ENCODE results near the gene PAPPA2.

Gene PAPPA2

GRCh38 chr1:176853503-176853902 is 390.5 kb downstream of the PAPPA2 start:
- no peak for DNase-seq (ENCODE audit: low read depth in 1 of 2, low spot score in 1 of 2)

- no peak for DNase-seq (ENCODE audit: low read depth in 1 of 2, low spot score in 1 of 2)
Measured at GRCh38 chr1:176854121-176854520, 391.1 kb downstream of the PAPPA2 start.

- no peak for DNase-seq (ENCODE audit: low read depth in 1 of 2, low spot score in 1 of 2)
Measured at GRCh38 chr1:176854758-176855745, 392.1 kb downstream of the PAPPA2 start.

GRCh38 chr1:176857632-176858031 is 394.7 kb downstream of the PAPPA2 start:
- DNase-seq (ENCODE audit: low read depth in 1 of 2, low spot score in 1 of 2) = no peak

- DNase-seq (ENCODE audit: low read depth in 1 of 2, low spot score in 1 of 2) = no peak
Measured at GRCh38 chr1:176858433-176858916, 395.5 kb downstream of the PAPPA2 start.

GRCh38 chr1:176863613-176864012 is 400.6 kb downstream of the PAPPA2 start:
- no peak for DNase-seq (ENCODE audit: low read depth in 1 of 2, low spot score in 1 of 2)

GRCh38 chr1:176864211-176864610 is 401.2 kb downstream of the PAPPA2 start:
- no peak for DNase-seq (ENCODE audit: low read depth in 1 of 2, low spot score in 1 of 2)

GRCh38 chr1:176866011-176866714 is 403.2 kb downstream of the PAPPA2 start:
- no peak for DNase-seq (ENCODE audit: low read depth in 1 of 2, low spot score in 1 of 2)

GRCh38 chr1:176869577-176869976 is 406.6 kb downstream of the PAPPA2 start:
- DNase-seq (ENCODE audit: low read depth in 1 of 2, low spot score in 1 of 2) = no peak

GRCh38 chr1:176876966-176877515 is 414.1 kb downstream of the PAPPA2 start:
- DNase-seq (ENCODE audit: low read depth in 1 of 2, low spot score in 1 of 2) = no peak

- DNase-seq (ENCODE audit: low read depth in 1 of 2, low spot score in 1 of 2) = no peak
Measured at GRCh38 chr1:176877557-176877956, 414.6 kb downstream of the PAPPA2 start.

GRCh38 chr1:176878750-176879536 is 416.0 kb downstream of the PAPPA2 start:
- no peak for DNase-seq (ENCODE audit: low read depth in 1 of 2, low spot score in 1 of 2)

- DNase-seq (ENCODE audit: low read depth in 1 of 2, low spot score in 1 of 2) = no peak
Measured at GRCh38 chr1:176879784-176880620, 417.0 kb downstream of the PAPPA2 start.

- no peak for DNase-seq (ENCODE audit: low read depth in 1 of 2, low spot score in 1 of 2)
Measured at GRCh38 chr1:176880955-176881595, 418.1 kb downstream of the PAPPA2 start.

GRCh38 chr1:176884286-176884685 is 421.3 kb downstream of the PAPPA2 start:
- no peak for DNase-seq (ENCODE audit: low read depth in 1 of 2, low spot score in 1 of 2)

GRCh38 chr1:176884911-176885310 is 421.9 kb downstream of the PAPPA2 start:
- no peak for DNase-seq (ENCODE audit: low read depth in 1 of 2, low spot score in 1 of 2)

- no peak for DNase-seq (ENCODE audit: low read depth in 1 of 2, low spot score in 1 of 2)
Measured at GRCh38 chr1:176885341-176885740, 422.4 kb downstream of the PAPPA2 start.

- DNase-seq (ENCODE audit: low read depth in 1 of 2, low spot score in 1 of 2) = no peak
Measured at GRCh38 chr1:176885751-176886150, 422.8 kb downstream of the PAPPA2 start.

GRCh38 chr1:176888471-176889032 is 425.6 kb downstream of the PAPPA2 start:
- no peak for DNase-seq (ENCODE audit: low read depth in 1 of 2, low spot score in 1 of 2)
